Measurements from ENCODE around the gene MSI1.

- TF ChIP-seq CTCF (IDR thresholded peaks at IDR 0.05 in 2 of 3, conservative IDR thresholded peaks at IDR 0.05 in 1 of 3; ENCODE audit: borderline replicate concordance in 1 of 3, insufficient read depth in 1 of 3, low read depth in 2 of 3, low read length in 2 of 3), result no peak
- no peak for TF ChIP-seq CBX3 (IDR thresholded peaks at IDR 0.05; ENCODE audit: low read depth)
- TF ChIP-seq ZNF274 (IDR thresholded peaks at IDR 0.05; ENCODE audit: low read depth, low read length), result no peak
- TF ChIP-seq RAD21 (IDR thresholded peaks at IDR 0.05; ENCODE audit: low read depth), result no peak
- TF ChIP-seq SP1 (IDR thresholded peaks at IDR 0.05; ENCODE audit: low read depth), result no peak
- no peak for TF ChIP-seq POLR2AphosphoS5 (IDR thresholded peaks at IDR 0.05; ENCODE audit: low read depth, low read length)
- TF ChIP-seq POLR2A (IDR thresholded peaks at IDR 0.05; ENCODE audit: borderline replicate concordance, extremely low read depth, insufficient read depth, insufficient read length), result no peak
- no peak for TF ChIP-seq MAX (IDR thresholded peaks at IDR 0.05)
- TF ChIP-seq TCF7L2 (IDR thresholded peaks at IDR 0.05; ENCODE audit: borderline replicate concordance, extremely low read depth, insufficient read depth, insufficient read length), result no peak
- TF ChIP-seq REST (IDR thresholded peaks at IDR 0.05; ENCODE audit: low read depth), result no peak
- no peak for TF ChIP-seq ELF1 (IDR thresholded peaks at IDR 0.05; ENCODE audit: borderline replicate concordance, low read depth)
- no peak for TF ChIP-seq EZH2 (IDR thresholded peaks at IDR 0.05)
- no peak for TF ChIP-seq YY1 (IDR thresholded peaks at IDR 0.05; ENCODE audit: extremely low read depth, insufficient replicate concordance, low read depth, low read length)
These were observed 7.5 kb upstream of the MSI1 start for GRCh38 chr12:120376416-120376815.
